ENCODE measurements around the gene CENPL. TPM values are rescaled to one million over a fixed set of nuclear protein-coding genes. Genes with fewer than 3 reads are reported as not detected.

CENPL gene
- total and polyA plus RNA-seq, 10 of the 15 experiments (the other 5 are each of a cell fraction or from before 2014, with no cell fraction given), result 14.9 to 32.1 (median 24.5) TPM

GRCh38 chr1:173768206-173768605 lies 56.5 kb downstream of the CENPL start:
- ChIA-PET SMC1A (ENCODE audit: uncharacterized antibody, unreplicated experiment) (interaction anchor here (0.6 kb wide), 1 partner anchor 93 kb away, joined by 3 read pairs; no protein-coding TSS in a partner anchor), POLR2A (no interaction called here), CTCF (no interaction called here), RAD21 (ENCODE audit: unreplicated experiment) (no interaction called here)
- 96% methylated on average over 2 of the region's 2 CpGs for WGBS (ENCODE audit: insufficient coverage, insufficient replicate concordance, low lambda C conversion rate, missing lambda C conversion rate)
- FAIRE-seq (no peak), DNase-seq (ENCODE audit: low read depth, low spot score) (no peak), ATAC-seq (no peak)
- no peaks in the 10 kb centered on the region for H3K79me2 ChIP-seq (ENCODE audit: control insufficient read depth, insufficient read depth, low read length)
- H3K9ac ChIP-seq (ENCODE audit: control insufficient read depth, insufficient read depth, low read length), result no peak overlapping the region
- no peak overlapping the region for H2AFZ ChIP-seq (ENCODE audit: control insufficient read depth, low read depth, low read length)
- H3K4me2 ChIP-seq (ENCODE audit: control insufficient read depth, insufficient read depth), result no peak overlapping the region
- intact Hi-C loops (cut with micrococcal nuclease; ENCODE audit: unreplicated experiment), result no loop called here
- H3K4me3 ChIP-seq, result no peak overlapping the region
- no TSS peak for BruUV-seq (replicated peaks)
- no peaks in the 10 kb centered on the region for H4K20me1 ChIP-seq (ENCODE audit: control insufficient read depth, insufficient read depth)
- no peaks in the 10 kb centered on the region for H3K4me1 ChIP-seq (ENCODE audit: control insufficient read depth, insufficient read depth, low read length)
- no peaks in the 10 kb centered on the region for H3K9me3 ChIP-seq (replicated peaks; ENCODE audit: control insufficient read depth, insufficient read depth, low read length)
- no peaks in the 10 kb centered on the region for H3K27me3 ChIP-seq (replicated peaks in 1 of 2; ENCODE audit: control insufficient read depth in 2 of 2, insufficient read depth in 2 of 2, low read length in 1 of 2)
- TF ChIP-seq ASH2L (IDR thresholded peaks at IDR 0.05; ENCODE audit: borderline replicate concordance, low read depth) (no peak), NKRF (conservative IDR thresholded peaks at IDR 0.05) (no peak), REST (IDR thresholded peaks at IDR 0.05; ENCODE audit: low read depth, low read length) (no peak), RUNX3 (IDR thresholded peaks at IDR 0.05; ENCODE audit: low read length) (no peak), SMARCA5 (IDR thresholded peaks at IDR 0.05) (no peak), ZNF592 (IDR thresholded peaks at IDR 0.05) (no peak), STAT1 (conservative IDR thresholded peaks at IDR 0.05) (no peak), E2F8 (IDR thresholded peaks at IDR 0.05; ENCODE audit: low read depth, partially characterized antibody) (no peak)
- no peaks in the 10 kb centered on the region for H3K36me3 ChIP-seq (ENCODE audit: control insufficient read depth in 2 of 2, insufficient read depth in 2 of 2, low read length in 1 of 2)
- in situ Hi-C loops (cut with MboI), result no loop called here
- no peak overlapping the region for H3K27ac ChIP-seq (ENCODE audit: control insufficient read depth, insufficient read depth)

Data from GM12878 (cell line).